ENCODE measurements around the gene NDUFB4.

GRCh38 chr3:120569222-120570057 lies 26.7 kb upstream of the NDUFB4 start:
- no peak for TF ChIP-seq CTCF (IDR thresholded peaks at IDR 0.05; ENCODE audit: low read depth, low read length)
- TF ChIP-seq EZH2phosphoT487 (IDR thresholded peaks at IDR 0.05; ENCODE audit: low read depth): no peak
